PC-3 (cell line): ENCODE data around the gene MAMDC4. TPM values are rescaled to one million over a fixed set of nuclear protein-coding genes. Genes with fewer than 3 reads are reported as not detected.
"Not testable (repeated sequence)": the region's sequence is repeated elsewhere in the genome, so short reads cannot be mapped to it uniquely, and the experiment has no call there.

Experiments used
- ATAC-seq: fragments of 200-7000 bp; cut with Tn5 transposase; 2 replicates; pipeline ENCODE4 v1.9.1; 2020; ENCODE audit warnings: mild to moderate bottlenecking, moderate library complexity
- BruUV-seq: library from RNA; stranded (reverse); fragments of 400-500 nt; replicated peaks from 2 replicates; lab custom pipeline; 2021; lab: Mats Ljungman, UMichigan
- CTCF ChIA-PET: fragments of 300-600 bp; sonication (Branson Sonifier 250); formaldehyde crosslinking; loops from one replicate; lab custom pipeline; 2022; ENCODE audit warnings: antibody characterized with exemption; lab: Charles Lee
- POLR2A ChIA-PET: fragments of 300-600 bp; sonication (Branson Sonifier 250); formaldehyde crosslinking; loops from one replicate; lab custom pipeline; 2022; ENCODE audit warnings: antibody characterized with exemption; ENCODE audit not compliant: unreplicated experiment; lab: Charles Lee
- DNase-seq: peaks from one replicate; pipeline ENCODE4 v3.0.0-alpha.2; 2015
- H2AFZ ChIP-seq: fragments of 300-600 bp; sonication (generic); 2 replicates; pipeline ENCODE4 v1.6.0; 2016; ENCODE audit warnings: antibody characterized with exemption, low read length
- H3F3A ChIP-seq: fragments of 300-600 bp; sonication (generic); one replicate; pipeline ENCODE4 v1.6.0; 2017; ENCODE audit warnings: antibody characterized with exemption, low read length, control low read depth, mild to moderate bottlenecking; ENCODE audit not compliant: unreplicated experiment
- H3K27ac ChIP-seq: fragments of 300-600 bp; sonication (generic); 2 replicates; pipeline ENCODE4 v1.5.1; 2016; ENCODE audit warnings: mild to moderate bottlenecking, low read length
- H3K27me3 ChIP-seq: fragments of 300-600 bp; sonication (generic); 2 replicates; pipeline ENCODE4 v1.6.1; 2016; ENCODE audit warnings: low read length, mixed read lengths
- H3K36me3 ChIP-seq: fragments of 300-600 bp; sonication (generic); 2 replicates; pipeline ENCODE4 v1.6.1; 2016; ENCODE audit warnings: low read depth, mixed run types, low read length, mixed read lengths
- H3K4me1 ChIP-seq: fragments of 300-600 bp; sonication (generic); 2 replicates; pipeline ENCODE4 v1.5.1; 2016; ENCODE audit warnings: low read length; ENCODE audit not compliant: insufficient read depth
- H3K4me2 ChIP-seq: fragments of 300-600 bp; sonication (generic); 2 replicates; pipeline ENCODE4 v1.6.0; 2016; ENCODE audit warnings: low read length
- H3K4me3 ChIP-seq: fragments of 300-600 bp; sonication (generic); 2 replicates; pipeline ENCODE4 v1.5.1; 2016; ENCODE audit warnings: mild to moderate bottlenecking, low read length, mixed read lengths
- H3K79me2 ChIP-seq: fragments of 300-600 bp; sonication (generic); 2 replicates; pipeline ENCODE4 v1.6.1; 2017; ENCODE audit warnings: low read length, mixed read lengths
- H3K9ac ChIP-seq: fragments of 300-600 bp; sonication (generic); 2 replicates; pipeline ENCODE4 v1.6.0; 2016; ENCODE audit warnings: mild to moderate bottlenecking, low read length
- H3K9me2 ChIP-seq: fragments of 300-600 bp; sonication (generic); replicated peaks from 2 replicates; pipeline ENCODE4 v1.6.1; 2016; ENCODE audit warnings: mixed run types, low read length, mixed read lengths
- H3K9me3 ChIP-seq: fragments of 300-600 bp; sonication (generic); 2 replicates; pipeline ENCODE4 v1.6.1; 2016; ENCODE audit warnings: low read length, mixed read lengths
- H4K20me1 ChIP-seq: fragments of 300-600 bp; sonication (generic); 2 replicates; pipeline ENCODE4 v1.6.1; 2016; ENCODE audit warnings: low read length, mixed read lengths
- CTCF ChIP-seq: fragments of 300-600 bp; sonication (generic); conservative IDR thresholded peaks from 2 replicates; pipeline ENCODE4 v1.5.1; 2017; ENCODE audit warnings: antibody characterized with exemption, low read depth, mild to moderate bottlenecking, low read length
- EZH2 ChIP-seq: fragments of 300-600 bp; sonication (generic); IDR thresholded peaks from one replicate; pipeline ENCODE4 v1.6.1; 2017; ENCODE audit warnings: antibody characterized with exemption, mild to moderate bottlenecking, low read length; ENCODE audit not compliant: unreplicated experiment
- EZH2phosphoT487 ChIP-seq: fragments of 300-600 bp; sonication (generic); IDR thresholded peaks from 2 replicates; pipeline ENCODE4 v1.6.1; 2018; ENCODE audit warnings: mild to moderate bottlenecking, antibody characterized with exemption, low read length, borderline replicate concordance
- intact Hi-C: fragments of 100-400 bp; cut with micrococcal nuclease; formaldehyde crosslinking; loops from 2 replicates; pipeline ENCODE4 v1.9.0; 2023
- total RNA-seq: library from RNA; depleted of rRNA; stranded (reverse); fragments of >200 nt; gene quantifications from 2 replicates; pipeline ENCODE4 v1.2.3, GENCODE V29; 2014

MAMDC4 gene
- total RNA-seq, 1 experiment from 2014 or later: 3.0 TPM

- peaks cover 10% of the 10 kb centered on the region; the same call in 1 of the 2 replicates for H3K4me1 ChIP-seq
- H3K9me3 ChIP-seq: no peaks in the 10 kb centered on the region
- no peak overlapping the region for H3K4me2 ChIP-seq
- DNase-seq (no peak), ATAC-seq (no peak)
- ChIA-PET POLR2A (no interaction called here), CTCF (no interaction called here)
- H3K27me3 ChIP-seq: no peaks in the 10 kb centered on the region
- no peaks in the 10 kb centered on the region for H4K20me1 ChIP-seq
- H3F3A ChIP-seq: no peaks in the 10 kb centered on the region
- intact Hi-C loops: no loop called here
- no peaks in the 10 kb centered on the region for H3K9me2 ChIP-seq
- BruUV-seq: no TSS peak
- H2AFZ ChIP-seq: no peak overlapping the region
- H3K27ac ChIP-seq: no peak overlapping the region
- no peak overlapping the region for H3K9ac ChIP-seq
- no peaks in the 10 kb centered on the region for H3K79me2 ChIP-seq
- no peaks in the 10 kb centered on the region for H3K36me3 ChIP-seq
- H3K4me3 ChIP-seq: no peak overlapping the region
- TF ChIP-seq EZH2 (no peak), EZH2phosphoT487 (no peak), CTCF (no peak)
Observed at GRCh38 chr9:136837146-136837855, 14.8 kb upstream of the MAMDC4 start.

- H3K4me3 ChIP-seq, intact Hi-C loops, BruUV-seq, H3K9ac ChIP-seq, H4K20me1 ChIP-seq, H3K27ac ChIP-seq, ATAC-seq, H3K9me2 ChIP-seq, H3K4me1 ChIP-seq, H3K4me2 ChIP-seq, CTCF ChIA-PET, H2AFZ ChIP-seq, DNase-seq, H3K36me3 ChIP-seq, H3F3A ChIP-seq, H3K27me3 ChIP-seq, H3K79me2 ChIP-seq, H3K9me3 ChIP-seq: not testable (repeated sequence)
- POLR2A ChIA-PET: interaction anchor here (0.5 kb wide), 1 partner anchor 21 kb away, joined by 4 read pairs; no protein-coding TSS in a partner anchor
Observed at GRCh38 chr9:136837856-136838277, 14.3 kb upstream of the MAMDC4 start.

- no peak overlapping the region for H2AFZ ChIP-seq
- H3K9me3 ChIP-seq: no peaks in the 10 kb centered on the region
- H3K9ac ChIP-seq: no peak overlapping the region
- no peak for ATAC-seq
- no peak overlapping the region for H3K27ac ChIP-seq
- no peak overlapping the region for H3K4me2 ChIP-seq
- H3K36me3 ChIP-seq: no peaks in the 10 kb centered on the region
- H4K20me1 ChIP-seq: no peaks in the 10 kb centered on the region
- TF ChIP-seq CTCF (no peak), EZH2phosphoT487 (no peak), EZH2 (no peak)
- intact Hi-C loops: no loop called here
- H3K79me2 ChIP-seq: no peaks in the 10 kb centered on the region
- BruUV-seq: no TSS peak
- H3F3A ChIP-seq: no peaks in the 10 kb centered on the region
- peaks cover 10% of the 10 kb centered on the region; the same call in 1 of the 2 replicates for H3K4me1 ChIP-seq
- DNase-seq: no peak
- no peaks in the 10 kb centered on the region for H3K9me2 ChIP-seq
- ChIA-PET POLR2A (interaction anchor here (0.5 kb wide), 1 partner anchor 22 kb away, joined by 4 read pairs; no protein-coding TSS in a partner anchor), CTCF (no interaction called here)
- no peak overlapping the region for H3K4me3 ChIP-seq
- no peaks in the 10 kb centered on the region for H3K27me3 ChIP-seq
Observed at GRCh38 chr9:136838314-136839228, 13.6 kb upstream of the MAMDC4 start.
